ENCODE measurements around the gene SAC3D1.

The SAC3D1 gene

GRCh38 chr11:65090628-65091027, 49.6 kb downstream of the SAC3D1 start:
- TF ChIP-seq, protein P1, sequence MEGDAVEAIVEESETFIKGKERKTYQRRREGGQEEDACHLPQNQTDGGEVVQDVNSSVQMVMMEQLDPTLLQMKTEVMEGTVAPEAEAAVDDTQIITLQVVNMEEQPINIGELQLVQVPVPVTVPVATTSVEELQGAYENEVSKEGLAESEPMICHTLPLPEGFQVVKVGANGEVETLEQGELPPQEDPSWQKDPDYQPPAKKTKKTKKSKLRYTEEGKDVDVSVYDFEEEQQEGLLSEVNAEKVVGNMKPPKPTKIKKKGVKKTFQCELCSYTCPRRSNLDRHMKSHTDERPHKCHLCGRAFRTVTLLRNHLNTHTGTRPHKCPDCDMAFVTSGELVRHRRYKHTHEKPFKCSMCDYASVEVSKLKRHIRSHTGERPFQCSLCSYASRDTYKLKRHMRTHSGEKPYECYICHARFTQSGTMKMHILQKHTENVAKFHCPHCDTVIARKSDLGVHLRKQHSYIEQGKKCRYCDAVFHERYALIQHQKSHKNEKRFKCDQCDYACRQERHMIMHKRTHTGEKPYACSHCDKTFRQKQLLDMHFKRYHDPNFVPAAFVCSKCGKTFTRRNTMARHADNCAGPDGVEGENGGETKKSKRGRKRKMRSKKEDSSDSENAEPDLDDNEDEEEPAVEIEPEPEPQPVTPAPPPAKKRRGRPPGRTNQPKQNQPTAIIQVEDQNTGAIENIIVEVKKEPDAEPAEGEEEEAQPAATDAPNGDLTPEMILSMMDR (IDR thresholded peaks at IDR 0.05; ENCODE audit: low read depth, low read length), result no peak
- no peak for DNase-seq (ENCODE audit: extremely low read depth, low read depth)
